ENCODE measurements around the gene PEX3. TPM values are rescaled to one million over a fixed set of nuclear protein-coding genes. Genes with fewer than 3 reads are reported as not detected.

Gene PEX3
- total RNA-seq, 1 experiment from 2014 or later = 13.5 TPM

DNA sequence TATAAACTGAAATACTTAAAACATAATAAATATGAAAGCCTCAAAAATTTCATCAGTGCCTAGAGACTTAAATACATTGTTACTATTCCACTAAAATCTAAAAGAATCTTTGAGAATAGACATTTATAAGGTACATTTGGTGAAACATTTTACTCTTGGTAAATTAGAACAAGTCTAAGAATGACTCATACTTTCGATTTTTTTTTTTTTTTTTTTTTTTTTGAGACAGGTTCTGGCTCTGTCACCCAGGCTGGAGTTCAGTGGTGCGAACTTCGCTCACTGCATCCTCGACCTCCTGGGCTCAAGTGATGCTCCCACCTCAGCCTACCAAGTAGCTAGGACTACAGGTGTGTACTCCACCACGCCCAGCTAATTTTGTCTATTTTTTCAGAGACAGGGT, 54.5 kb downstream of the PEX3 start (continued):
- TF ChIP-seq, protein P1, sequence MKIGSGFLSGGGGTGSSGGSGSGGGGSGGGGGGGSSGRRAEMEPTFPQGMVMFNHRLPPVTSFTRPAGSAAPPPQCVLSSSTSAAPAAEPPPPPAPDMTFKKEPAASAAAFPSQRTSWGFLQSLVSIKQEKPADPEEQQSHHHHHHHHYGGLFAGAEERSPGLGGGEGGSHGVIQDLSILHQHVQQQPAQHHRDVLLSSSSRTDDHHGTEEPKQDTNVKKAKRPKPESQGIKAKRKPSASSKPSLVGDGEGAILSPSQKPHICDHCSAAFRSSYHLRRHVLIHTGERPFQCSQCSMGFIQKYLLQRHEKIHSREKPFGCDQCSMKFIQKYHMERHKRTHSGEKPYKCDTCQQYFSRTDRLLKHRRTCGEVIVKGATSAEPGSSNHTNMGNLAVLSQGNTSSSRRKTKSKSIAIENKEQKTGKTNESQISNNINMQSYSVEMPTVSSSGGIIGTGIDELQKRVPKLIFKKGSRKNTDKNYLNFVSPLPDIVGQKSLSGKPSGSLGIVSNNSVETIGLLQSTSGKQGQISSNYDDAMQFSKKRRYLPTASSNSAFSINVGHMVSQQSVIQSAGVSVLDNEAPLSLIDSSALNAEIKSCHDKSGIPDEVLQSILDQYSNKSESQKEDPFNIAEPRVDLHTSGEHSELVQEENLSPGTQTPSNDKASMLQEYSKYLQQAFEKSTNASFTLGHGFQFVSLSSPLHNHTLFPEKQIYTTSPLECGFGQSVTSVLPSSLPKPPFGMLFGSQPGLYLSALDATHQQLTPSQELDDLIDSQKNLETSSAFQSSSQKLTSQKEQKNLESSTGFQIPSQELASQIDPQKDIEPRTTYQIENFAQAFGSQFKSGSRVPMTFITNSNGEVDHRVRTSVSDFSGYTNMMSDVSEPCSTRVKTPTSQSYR (CRISPR knock-in tag; IDR thresholded peaks at IDR 0.05) = no peak
- no peak for TF ChIP-seq AFF4 (CRISPR knock-in tag; IDR thresholded peaks at IDR 0.05; ENCODE audit: borderline replicate concordance)
- TF ChIP-seq ZBTB43 (CRISPR knock-in tag; IDR thresholded peaks at IDR 0.05) = no peak
- TF ChIP-seq IRF2 (CRISPR knock-in tag; IDR thresholded peaks at IDR 0.05; ENCODE audit: borderline replicate concordance, low read depth) = no peak

- ATAC-seq = no peak
- DNase-seq (ENCODE audit: low spot score) = no peak
- TF ChIP-seq, protein P2, sequence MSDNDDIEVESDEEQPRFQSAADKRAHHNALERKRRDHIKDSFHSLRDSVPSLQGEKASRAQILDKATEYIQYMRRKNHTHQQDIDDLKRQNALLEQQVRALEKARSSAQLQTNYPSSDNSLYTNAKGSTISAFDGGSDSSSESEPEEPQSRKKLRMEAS (CRISPR knock-in tag; IDR thresholded peaks at IDR 0.05) = no peak
- TF ChIP-seq ATF3 (CRISPR knock-in tag; conservative IDR thresholded peaks at IDR 0.05) (no peak), AR (CRISPR knock-in tag; IDR thresholded peaks at IDR 0.05) (no peak), ATF6 (CRISPR knock-in tag; IDR thresholded peaks at IDR 0.05) (no peak)
- TF ChIP-seq, protein P3, sequence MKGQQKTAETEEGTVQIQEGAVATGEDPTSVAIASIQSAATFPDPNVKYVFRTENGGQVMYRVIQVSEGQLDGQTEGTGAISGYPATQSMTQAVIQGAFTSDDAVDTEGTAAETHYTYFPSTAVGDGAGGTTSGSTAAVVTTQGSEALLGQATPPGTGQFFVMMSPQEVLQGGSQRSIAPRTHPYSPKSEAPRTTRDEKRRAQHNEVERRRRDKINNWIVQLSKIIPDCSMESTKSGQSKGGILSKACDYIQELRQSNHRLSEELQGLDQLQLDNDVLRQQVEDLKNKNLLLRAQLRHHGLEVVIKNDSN (CRISPR knock-in tag; IDR thresholded peaks at IDR 0.05) = no peak
- Mint-ChIP-seq H3K36me3 (peaks cover 27% of the 10 kb centered on the region), H3K27ac (no peak overlapping the region), H3K9me3 (no peaks in the 10 kb centered on the region), H3K4me3 (no peak overlapping the region), H3K27me3 (ENCODE audit: low read depth) (no peaks in the 10 kb centered on the region), H3K4me1 (no peaks in the 10 kb centered on the region; the same call in 1 of the 2 replicates)
- ChIA-PET POLR2A (no interaction called here), CTCF (interaction anchor here (0.7 kb wide), 1 partner anchor 13 kb away, joined by 4 read pairs; no protein-coding TSS in a partner anchor)
These were observed 54.9 kb downstream of the PEX3 start for GRCh38 chr6:143505537-143505936.

Data from WTC11 (cell line).